NCI-H748 treated with DMSO at 0.1 percent for 48 hours (cell line): ENCODE measurements around the gene FCGR3B.
A peak's percentile ranks its signal among the peaks of the same experiment; 100 is the strongest.
"Not testable (repeated sequence)": the region's sequence is repeated elsewhere in the genome, so short reads cannot be mapped to it uniquely, and the experiment has no call there.

Source experiments
- DNase-seq: peaks from one replicate; lab custom pipeline; 2025; lab: John Stamatoyannopoulos, UW

The FCGR3B gene

DNA sequence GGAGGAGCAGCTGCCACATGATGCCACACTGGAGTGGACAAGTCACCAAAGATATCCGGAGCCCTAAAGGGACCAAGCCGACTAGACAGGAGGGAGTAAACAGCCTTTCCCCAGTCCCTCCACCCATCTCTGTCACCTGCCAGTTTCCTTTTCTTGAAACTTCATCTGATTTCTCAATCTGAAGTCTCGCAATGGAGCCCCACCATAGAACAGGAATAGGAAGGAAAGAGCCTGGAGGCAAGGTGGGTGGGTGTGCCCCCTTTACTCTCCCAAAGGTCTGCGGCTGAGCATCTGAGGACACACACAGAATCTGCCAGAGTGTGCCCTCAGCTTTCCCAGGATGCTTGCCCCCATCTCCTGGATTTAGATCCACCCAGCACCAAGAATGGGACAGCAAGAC is at the start of gene FCGR3B:
Gene FCGR3B (minus strand): TSS at position 101 of the 400 bp plus-strand sequence. CDS start 82 bp downstream, at position 19.
- DNase-seq, result no peak

DNA sequence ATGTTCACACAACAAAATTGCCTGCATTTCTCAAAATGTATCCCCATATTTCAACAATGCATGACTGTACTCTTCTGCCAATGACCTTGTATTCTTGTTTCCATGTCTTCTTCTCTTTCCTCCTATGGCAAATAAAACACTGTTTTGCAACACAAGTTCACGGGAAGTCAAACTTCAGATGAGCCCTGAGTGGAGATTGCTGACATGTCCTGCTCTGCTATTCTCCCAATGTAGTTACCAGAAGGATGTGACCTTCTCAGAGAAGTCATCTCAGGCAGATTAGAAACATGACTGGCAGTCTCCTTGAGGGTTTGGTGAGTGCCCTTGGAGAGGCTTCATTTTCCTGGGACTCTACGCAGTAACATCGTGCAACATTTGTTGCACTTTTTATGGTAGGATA is 47.5 kb upstream of the FCGR3B start:
- DNase-seq, result no peak

DNA sequence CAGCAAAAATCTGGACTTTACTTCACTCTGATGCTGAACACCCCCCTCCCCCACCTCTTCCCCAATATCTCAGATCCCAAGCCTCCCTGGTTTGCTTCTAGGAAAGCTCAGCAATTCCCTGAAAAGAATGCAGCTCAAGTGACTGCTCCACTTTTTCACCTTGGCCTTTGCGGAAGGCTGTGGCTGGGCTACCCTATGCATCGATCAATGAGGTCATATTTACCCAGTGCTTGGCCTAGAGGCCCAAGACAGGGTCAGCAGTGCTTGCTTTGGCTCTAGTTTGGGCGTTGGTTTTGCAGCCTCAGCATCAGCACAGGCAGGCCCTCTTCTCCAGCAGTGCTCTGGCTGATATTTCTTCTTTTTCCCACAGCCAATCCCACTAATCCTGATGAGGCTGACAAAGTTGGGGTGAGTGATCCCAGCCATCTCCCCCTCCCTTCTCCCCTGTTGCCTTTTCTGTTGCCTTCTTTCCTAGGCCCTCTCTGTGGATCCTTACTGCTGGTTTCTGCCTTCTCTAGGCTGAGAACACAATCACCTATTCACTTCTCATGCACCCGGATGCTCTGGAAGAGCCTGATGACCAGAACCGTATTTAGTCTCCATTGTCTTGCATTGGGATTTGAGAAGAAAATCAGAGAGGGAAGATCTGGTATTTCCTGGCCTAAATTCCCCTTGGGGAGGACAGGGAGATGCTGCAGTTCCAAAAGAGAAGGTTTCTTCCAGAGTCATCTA is 46.1 kb upstream of the FCGR3B start:
- no peak for DNase-seq

DNA sequence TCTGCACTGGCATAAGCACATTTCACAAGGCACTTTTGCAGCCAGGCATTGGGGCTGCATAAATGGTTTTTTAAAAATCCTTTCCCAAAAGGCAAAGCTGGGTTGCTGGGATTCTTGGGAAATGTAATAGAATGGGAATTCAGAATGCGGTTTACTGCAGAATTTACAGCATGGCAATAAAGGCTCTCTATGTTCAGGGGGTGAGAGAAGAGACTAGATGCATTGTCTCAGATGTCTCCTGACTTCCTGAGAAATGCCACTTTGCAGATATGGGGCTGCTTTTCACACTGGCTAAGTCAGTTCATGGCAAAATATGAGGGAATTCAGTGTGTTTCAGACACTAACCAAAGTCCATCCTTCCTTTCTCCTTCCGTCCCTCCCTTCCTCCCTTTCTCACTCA is 45.5 kb upstream of the FCGR3B start:
- DNase-seq, result no peak

DNA sequence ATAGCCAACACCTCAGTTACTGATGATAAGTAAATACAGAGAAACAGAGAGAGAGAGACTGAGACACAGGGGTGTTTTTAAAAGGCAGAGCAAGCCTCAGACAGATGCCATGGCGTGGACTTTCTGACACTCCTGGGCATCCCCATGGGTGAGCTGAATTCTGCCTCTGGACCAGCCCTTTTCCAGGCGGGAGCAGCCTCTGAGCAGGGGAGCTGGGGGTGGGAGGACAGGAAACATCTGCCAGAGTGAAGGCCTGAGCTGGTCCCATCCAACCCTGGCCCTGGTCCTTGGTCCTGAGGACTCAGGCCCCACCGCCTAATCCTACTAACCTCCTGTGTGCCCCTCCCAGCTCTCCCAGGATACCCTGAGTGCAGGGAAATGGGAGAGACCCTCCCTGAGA is 43.9 kb upstream of the FCGR3B start:
- DNase-seq, result not testable (repeated sequence)

DNA sequence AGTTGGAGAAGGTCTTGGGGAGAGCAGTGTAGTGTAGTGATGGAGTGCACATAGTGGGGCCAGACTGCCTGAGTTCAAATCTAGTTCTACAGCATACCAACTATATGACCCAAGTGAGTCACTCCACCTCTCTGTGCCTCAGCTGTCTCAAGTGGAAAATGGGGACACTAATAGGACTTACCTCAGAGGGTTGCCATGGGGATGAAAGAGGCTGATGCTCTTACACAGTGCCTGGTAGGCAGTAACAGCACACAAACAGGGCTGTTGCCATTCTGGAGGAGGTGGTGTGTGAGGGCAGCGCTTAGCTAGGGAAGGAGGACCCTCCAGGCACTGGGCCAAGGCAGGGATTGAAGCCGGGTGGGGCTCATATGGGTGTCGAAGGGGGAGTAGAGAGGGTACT is 43.5 kb upstream of the FCGR3B start:
- DNase-seq, result not testable (repeated sequence)

DNA sequence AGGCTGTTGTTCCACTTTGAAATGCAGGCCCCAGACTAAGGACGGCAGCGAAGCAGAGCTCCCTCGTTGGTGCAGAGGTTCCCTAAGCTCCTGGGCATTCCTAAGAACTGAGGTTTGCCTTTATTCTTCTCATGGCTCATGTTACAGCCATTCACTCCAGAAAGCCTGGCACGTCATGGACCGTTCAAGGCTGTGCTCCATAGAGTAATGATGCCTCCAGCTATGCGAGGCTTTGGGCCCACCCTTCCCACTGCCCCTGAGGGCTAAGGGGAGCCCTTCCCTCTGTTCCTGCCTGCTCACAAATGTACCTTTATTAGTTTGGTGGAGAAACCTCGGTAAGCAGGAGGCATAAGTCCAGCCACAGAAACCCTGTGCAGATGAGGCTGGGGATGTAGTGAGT is 42.5 kb upstream of the FCGR3B start:
- DNase-seq, result not testable (repeated sequence)

DNA sequence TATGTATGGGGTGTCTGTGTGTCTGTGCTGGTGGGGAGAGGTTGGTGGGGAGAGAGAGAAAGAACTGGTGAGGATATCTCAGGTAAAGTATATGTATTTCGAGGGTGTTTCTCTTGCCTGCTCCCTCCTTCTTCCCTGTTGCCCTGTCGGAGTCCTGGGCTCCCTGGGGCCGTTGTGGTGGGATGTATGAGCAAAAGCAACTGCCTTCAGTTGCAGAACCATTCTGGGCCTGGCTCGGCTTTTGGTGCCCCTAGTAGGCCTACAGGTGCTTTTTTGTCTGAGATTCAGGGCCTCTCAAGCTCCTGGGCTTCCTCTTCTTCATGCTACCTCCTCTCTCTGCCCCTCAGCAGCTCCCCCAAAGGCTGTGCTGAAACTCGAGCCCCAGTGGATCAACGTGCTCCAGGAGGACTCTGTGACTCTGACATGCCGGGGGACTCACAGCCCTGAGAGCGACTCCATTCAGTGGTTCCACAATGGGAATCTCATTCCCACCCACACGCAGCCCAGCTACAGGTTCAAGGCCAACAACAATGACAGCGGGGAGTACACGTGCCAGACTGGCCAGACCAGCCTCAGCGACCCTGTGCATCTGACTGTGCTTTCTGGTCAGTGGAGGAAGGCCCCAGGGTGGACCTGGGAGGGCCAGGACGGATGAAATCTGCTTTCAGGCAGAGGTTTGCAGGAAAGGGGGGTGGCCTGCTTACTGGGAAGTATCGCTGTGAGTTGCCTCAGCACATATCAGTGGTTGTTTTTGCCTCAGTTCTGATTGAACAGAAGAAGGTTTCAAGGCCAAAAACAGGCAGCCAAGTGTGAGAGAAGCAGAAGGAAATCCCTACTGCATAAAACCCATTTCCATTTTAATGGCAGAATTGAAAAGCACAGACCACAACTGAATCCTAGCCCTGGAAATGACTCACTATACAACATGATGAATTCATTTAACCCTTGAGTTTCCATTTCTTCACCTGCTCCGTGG is 40.4 kb upstream of the FCGR3B start:
- DNase-seq, result not testable (repeated sequence)

DNA sequence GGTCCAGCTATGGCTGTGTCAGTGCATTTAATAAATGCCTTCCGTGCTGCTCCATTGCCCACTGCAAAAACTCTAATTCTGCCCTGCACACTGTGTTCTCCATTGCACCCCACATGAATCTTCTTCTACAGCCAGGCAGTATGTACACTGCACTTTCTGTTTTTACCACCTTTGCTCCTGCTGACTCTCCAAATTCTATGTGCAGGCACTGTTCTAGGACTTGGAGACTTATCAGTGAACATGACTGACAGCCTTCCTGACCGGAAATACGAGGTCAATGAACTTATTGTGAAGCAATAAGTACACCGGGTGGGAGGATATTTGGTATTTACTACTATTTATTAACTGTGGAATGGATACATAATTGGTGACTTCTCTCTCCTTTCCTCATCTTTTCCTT is 33.7 kb upstream of the FCGR3B start:
- not testable (repeated sequence) for DNase-seq

DNA sequence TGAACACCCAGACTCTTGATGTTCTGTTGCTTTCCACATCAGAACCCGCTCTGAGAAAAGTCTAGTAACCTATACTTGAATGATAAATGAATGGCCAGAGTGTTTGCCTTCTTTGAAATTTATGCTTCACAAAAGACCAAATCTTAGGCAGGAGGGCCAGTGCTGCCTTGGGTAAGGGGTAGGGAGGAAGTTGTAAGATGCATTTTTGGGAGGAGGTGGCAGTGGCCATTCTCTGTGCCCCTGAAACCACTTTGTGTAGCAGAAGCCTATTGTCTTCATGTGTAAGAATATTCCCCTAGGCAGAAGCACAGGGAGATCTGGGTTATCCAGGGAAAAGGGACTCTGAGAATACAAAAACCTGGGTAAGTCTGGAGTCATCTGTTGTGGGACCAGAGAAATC is 32.6 kb upstream of the FCGR3B start:
- not testable (repeated sequence) for DNase-seq

DNA sequence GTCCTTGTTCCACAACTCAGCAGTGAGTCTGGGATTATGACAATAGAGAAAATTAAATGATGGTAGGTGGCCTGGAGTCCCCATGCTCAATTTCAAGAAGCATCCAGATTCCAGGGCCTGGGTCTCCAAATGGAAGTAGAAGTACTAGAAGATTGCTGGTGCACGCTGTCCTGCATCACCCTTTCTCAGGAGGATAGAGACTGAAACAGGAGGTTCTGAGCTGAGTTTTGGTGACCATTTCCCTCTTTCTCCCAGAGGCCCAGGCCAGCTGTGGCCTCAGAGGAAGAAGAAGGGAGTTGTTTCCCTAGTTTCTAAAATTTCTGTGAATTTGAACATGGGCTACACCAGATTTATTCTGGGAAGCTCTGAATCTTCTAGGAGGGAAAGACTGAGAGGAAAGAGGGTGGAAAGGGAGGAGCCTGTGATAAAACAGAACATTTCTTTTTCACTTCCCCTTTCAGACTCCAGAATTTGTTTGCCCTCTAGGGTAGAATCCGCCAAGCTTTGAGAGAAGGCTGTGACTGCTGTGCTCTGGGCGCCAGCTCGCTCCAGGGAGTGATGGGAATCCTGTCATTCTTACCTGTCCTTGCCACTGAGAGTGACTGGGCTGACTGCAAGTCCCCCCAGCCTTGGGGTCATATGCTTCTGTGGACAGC is 31.8 kb upstream of the FCGR3B start, which contains the start of gene FCGR2B:
Gene FCGR2B (plus strand): TSS at position 460 of the 656 bp plus-strand sequence. CDS start 99 bp downstream, at position 559.
- not testable (repeated sequence) for DNase-seq

DNA sequence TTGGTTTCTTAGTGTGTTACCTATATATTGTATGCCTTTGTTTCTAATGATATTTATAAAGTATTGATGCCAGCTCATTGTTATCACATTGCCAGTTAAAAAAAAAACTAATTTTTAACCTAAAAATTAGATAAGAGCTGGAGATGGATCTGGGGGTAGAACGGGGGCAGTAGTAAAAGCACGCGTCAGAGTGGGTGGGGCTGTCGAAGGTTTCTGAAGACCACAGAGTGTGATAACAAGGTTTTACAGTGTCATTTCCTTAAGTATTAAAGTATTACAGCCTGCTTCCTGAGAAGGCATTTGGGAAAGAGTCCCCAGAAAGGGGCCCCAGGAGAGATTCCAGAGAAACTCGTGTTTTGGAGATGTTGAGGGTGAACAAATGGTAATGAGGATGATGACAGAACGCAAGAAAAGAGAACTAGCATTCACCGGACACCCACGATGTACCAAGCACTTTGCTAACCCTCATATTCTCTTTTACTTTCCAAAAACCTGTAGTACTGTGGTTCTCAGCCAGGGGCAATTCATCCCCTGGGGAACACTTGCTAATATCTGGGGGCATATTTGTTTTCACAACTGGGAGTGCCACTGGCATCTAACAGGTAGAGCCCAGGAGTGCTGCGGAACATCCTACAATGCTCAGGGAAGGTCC is 30.8 kb upstream of the FCGR3B start:
- not testable (repeated sequence) for DNase-seq

DNA sequence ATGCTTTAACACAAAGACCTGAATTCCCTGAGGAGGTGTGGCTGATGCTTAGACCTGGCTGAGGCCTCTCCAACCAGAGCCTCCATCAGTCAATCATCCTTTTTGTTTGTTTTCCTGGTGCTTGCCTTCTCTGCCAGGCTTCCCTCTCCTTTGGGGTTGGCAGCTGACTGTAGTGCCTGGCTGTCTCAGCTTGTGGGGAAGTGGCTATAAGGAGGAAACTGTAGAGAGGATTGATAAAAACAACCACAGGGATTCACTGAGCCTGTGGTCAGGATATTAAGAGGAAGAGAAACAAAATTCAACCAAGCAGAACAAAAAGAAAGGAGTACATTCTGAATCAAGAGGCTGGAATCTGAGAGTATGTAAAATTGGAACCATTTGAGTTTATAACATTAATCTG is 27.5 kb upstream of the FCGR3B start:
- not testable (repeated sequence) for DNase-seq

DNA sequence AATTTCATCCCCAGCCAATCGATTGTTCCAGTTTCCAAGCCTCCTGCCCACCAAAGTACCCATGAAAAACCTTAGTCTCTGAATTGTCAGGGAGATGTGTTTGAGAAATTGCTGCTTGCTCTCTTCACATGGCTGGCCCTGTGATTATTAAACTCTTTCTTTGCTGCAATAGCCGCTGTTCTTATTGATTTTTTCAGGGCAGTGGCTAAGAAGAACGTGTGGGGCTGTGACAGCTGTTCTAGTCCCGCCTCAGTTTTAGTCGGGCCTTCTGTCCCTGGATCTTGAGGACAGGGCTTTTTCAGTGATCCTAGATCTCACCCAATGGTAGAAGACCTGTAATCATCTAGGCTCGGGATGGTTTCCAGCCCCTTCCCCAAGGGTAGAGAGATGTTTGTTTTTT is 23.0 kb upstream of the FCGR3B start:
- not testable (repeated sequence) for DNase-seq

DNA sequence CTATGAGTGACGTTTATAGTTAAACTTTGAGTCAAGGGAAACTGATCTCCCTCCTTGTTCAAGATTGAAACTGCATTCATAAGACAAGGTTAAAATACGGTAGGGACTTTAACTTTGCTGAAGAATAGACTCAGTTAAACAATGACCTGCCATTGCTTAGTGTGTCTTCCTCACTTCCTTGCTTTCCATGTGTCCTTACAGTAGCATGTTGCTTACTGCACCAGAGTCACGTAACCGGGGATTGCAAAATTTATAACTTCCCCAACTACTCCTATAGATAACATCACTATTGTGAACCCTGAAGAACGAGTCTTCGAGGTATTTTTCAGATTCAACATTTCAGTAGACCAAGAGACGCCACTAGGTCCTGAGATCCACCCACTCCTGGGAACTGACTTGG is 22.6 kb upstream of the FCGR3B start:
- DNase-seq, result not testable (repeated sequence)

DNA sequence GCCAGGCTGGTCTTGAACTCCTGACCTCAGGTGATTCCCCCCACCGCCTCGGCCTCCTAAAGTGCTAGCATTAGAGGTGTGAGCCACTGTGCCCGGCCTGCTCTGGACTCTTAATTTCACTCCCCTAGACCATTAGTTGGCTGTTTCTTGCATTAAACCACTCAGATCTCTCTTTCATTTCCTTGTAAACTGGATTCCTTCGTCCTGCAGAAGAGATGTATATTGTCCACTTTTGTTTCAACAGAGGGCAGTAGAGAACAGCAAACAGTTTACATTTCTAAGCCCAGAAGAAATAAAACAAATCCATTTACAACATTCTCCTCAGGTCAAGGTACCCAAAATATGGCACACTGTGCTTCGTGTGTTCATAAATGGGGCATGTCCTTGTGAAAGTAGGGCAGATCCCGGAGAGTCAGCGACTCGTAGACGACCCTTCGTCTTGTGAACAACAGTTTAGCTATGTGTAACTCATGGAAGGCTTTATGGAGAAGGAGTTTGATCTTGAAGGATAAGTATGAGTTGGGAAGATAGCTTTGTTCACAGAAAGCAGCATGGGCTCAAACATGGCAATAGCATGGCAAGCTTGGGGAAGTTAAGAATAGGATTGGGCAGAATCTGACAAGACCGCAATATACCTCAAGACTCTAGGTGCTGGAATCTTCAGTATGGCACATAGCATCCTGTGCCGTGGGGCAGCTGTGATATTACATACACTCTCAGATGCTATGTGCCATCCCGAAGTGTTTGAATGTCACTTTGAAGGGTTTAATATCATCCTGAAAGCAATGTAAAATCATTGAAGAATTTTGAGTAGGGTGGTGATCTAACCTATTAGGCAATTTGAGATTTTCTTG is 16.8 kb upstream of the FCGR3B start:
- DNase-seq, result peak; percentile 19

DNA sequence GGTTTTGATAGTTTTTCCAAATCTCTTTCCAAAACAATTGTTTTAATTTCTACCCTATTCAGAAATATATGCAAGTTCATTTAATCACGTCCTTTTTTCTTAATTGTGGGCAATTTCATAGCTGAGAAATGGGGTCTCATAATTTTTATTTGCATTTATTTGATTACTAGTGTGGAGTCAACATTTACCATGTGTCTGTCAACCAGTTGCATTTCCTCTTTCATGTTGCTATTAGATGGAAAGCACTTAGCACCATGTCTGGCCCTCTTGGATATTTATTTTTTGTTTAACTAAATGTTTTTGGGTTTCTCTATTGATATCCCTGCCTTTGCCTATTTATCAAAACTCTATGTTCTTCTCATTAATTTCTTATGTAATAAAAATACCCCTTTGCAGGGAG is 13.9 kb upstream of the FCGR3B start:
- DNase-seq, result not testable (repeated sequence)

DNA sequence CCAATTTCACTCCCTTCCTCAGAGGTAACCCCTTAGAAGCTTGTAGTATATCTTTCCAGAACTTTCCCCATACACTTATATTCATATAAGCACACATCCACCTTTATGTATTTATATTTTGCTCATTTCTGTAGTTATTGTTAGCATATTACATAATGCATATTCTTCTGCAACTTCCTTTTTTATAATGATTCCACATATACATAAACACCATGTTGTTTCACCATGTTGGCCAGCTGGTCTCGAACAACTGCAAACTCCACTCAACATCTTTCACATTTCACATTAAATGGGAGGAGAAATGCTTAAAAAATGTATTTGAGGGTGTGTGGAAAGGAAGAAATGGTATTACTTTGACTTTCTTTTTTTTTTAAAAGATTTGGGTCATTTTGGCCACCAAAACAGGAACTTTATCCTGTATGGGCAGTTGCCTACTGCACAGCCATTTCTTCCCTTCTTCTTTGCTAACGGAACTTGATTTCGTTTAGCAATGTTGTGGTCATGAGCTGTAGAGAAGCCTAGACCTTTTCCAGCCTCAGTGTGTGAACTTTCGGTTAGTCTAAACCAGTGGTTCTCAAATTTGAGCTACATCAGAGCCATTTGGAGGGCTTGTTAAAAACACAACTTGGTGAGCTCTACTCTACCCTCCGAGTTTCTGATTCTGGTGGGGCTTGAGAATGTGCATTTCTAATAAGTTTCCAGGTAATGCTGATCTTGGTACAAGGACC is 12.7 kb upstream of the FCGR3B start:
- DNase-seq, result not testable (repeated sequence)

DNA sequence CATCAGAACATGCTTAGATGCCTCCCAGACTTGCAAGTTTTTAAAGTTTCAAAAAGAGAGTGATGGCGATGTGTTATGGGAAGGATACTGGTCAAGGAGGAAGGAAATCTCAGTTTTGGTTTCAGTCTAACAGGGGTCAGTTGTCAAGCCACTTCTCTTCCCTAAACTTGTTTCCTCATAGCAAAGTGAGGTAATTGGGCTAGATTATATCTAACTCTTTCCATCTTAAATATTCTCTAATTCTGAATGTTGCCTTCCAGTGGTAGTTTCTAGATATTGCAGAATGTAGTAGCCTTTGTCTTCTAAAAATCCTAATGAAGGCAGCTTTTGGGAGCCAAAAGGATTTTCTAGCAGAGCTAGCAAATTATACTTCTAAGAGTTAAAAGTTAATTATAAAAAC is 11.7 kb upstream of the FCGR3B start:
- not testable (repeated sequence) for DNase-seq

DNA sequence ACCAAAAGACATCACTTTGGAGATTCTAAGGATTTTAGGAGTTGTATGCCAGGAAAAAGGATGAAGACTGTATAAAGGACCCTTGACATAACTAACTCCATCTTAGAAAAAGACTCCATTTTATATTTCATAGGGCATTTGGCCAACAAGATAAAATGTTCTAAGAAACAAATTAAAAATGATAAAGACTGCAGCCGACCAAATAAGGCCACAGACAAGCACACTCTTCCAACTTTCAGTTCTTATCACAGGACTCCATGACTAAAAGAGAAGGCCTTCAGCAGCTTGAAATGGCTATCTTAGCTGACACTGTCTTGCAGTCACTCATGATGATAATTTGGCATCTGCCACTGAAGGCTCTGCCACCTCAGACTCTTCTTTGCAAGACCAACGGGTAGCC is 8.2 kb upstream of the FCGR3B start:
- not testable (repeated sequence) for DNase-seq
